ENCODE results near the gene RXFP1. TPM values are rescaled to one million over a fixed set of nuclear protein-coding genes. Genes with fewer than 3 reads are reported as not detected.

The RXFP1 gene
- polyA plus RNA-seq, 1 donor: 0.43 TPM

DNA sequence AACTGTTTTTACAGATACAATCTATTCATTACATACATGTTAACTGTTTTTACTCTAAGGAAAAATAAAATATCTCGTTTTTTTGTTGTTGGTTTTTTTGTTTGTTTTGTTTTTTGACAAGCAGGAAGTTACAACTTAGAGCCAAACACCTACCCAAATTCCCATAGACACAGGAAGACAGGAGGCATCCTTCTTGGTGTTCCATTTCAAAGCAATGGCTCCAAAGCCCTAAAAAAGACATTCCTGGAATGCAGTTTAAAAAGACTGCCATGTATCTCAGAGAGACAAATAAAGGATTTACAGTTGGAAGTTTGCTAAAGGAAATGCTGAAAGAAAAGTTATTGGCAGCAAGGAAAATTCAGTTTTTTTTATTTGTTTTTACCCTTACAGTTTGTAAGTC is 167.1 kb downstream of the RXFP1 start:
- H3K4me3 ChIP-seq (ENCODE audit: low read length): no peak overlapping the region
- no peak overlapping the region for H3K27ac ChIP-seq (ENCODE audit: low read length)
- no peaks in the 10 kb centered on the region for H3K4me1 ChIP-seq (ENCODE audit: control insufficient read depth, insufficient read depth, low read length)
- no peak for DNase-seq
- WGBS (ENCODE audit: insufficient coverage, low lambda C conversion rate): no CpG with 5 or more reads among the region's 1 CpG
- H3K9me3 ChIP-seq (ENCODE audit: control insufficient read depth, low read depth, low read length): no peaks in the 10 kb centered on the region
- peaks cover 18% of the 10 kb centered on the region for H3K36me3 ChIP-seq (ENCODE audit: control insufficient read depth, insufficient read depth, low read length)
- no peaks in the 10 kb centered on the region for H3K27me3 ChIP-seq (ENCODE audit: control insufficient read depth, insufficient read depth, low read length)

Other genes with a start within 250 kb of the RXFP1 start
- gene C4orf46, start 150.0 kb downstream of the RXFP1 start, polyA plus RNA-seq: 10.4 TPM
- 34.3 TPM for gene ETFDH, start 150.4 kb downstream of the RXFP1 start, polyA plus RNA-seq
- 87.5 TPM for gene PPID, start 201.5 kb downstream of the RXFP1 start, polyA plus RNA-seq
- gene FNIP2, start 247.1 kb downstream of the RXFP1 start, polyA plus RNA-seq: 28.1 TPM